Breast epithelium (tissue), 3 donors: ENCODE results near the gene ENOX1.

Source experiments
- POLR2A ChIP-seq: fragments of 450-650 bp; IDR thresholded peaks from one replicate; pipeline ENCODE4 v1.6.1; 2016; ENCODE audit warnings: antibody characterized with exemption, mild to moderate bottlenecking, moderate library complexity
- TF ChIP-seq, protein P1 (sequence below), 3 donors: fragments of 450-650 bp; IDR thresholded peaks; one replicate each; pipeline ENCODE4 v1.5.1; 2016 to 2017; ENCODE audit warnings: antibody characterized with exemption in 3 of 3, mild to moderate bottlenecking in 3 of 3, moderate library complexity in 3 of 3

DNA sequence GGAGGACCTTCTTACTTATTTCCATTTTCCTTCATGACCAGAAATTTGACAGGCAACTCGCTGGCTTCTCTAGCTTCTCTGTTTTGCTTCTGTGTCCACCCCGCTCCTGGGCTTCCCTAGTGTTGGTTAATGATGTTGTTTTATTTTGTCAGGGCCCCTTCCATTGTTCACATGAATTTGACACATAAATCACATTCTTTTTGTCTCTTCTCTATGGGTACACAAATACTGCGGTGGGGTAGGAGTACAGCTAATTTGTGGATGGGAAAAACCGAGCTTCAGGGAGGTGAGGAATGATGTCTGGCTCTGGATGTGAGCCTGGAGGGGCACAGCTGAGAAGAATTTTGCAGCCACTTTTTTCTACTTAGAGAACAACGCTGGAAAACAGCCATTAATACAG, 563.6 kb downstream of the ENOX1 start:
- no peak for TF ChIP-seq POLR2A
- TF ChIP-seq, protein P1, sequence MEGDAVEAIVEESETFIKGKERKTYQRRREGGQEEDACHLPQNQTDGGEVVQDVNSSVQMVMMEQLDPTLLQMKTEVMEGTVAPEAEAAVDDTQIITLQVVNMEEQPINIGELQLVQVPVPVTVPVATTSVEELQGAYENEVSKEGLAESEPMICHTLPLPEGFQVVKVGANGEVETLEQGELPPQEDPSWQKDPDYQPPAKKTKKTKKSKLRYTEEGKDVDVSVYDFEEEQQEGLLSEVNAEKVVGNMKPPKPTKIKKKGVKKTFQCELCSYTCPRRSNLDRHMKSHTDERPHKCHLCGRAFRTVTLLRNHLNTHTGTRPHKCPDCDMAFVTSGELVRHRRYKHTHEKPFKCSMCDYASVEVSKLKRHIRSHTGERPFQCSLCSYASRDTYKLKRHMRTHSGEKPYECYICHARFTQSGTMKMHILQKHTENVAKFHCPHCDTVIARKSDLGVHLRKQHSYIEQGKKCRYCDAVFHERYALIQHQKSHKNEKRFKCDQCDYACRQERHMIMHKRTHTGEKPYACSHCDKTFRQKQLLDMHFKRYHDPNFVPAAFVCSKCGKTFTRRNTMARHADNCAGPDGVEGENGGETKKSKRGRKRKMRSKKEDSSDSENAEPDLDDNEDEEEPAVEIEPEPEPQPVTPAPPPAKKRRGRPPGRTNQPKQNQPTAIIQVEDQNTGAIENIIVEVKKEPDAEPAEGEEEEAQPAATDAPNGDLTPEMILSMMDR (IDR thresholded peaks at IDR 0.05), result no peak
